HFFc6 (cell line): ENCODE results near the gene XNDC1N. TPM values are rescaled to one million over a fixed set of nuclear protein-coding genes. Genes with fewer than 3 reads are reported as not detected.

Experiments used
- DNase-seq: peaks from one replicate; pipeline ENCODE4 v3.0.0-alpha.2; 2018
- H3K27ac Mint-ChIP-seq: 2 replicates; pipeline ENCODE4 v1.8.0; 2020; ENCODE audit warnings: mild to moderate bottlenecking, mixed read lengths
- H3K27me3 Mint-ChIP-seq: 2 replicates; pipeline ENCODE4 v1.8.0; 2021; ENCODE audit warnings: mild to moderate bottlenecking, moderate library complexity, mixed read lengths; ENCODE audit not compliant: insufficient read depth
- H3K36me3 Mint-ChIP-seq: 2 replicates; pipeline ENCODE4 v1.8.0; 2021; ENCODE audit warnings: low read depth, mixed read lengths
- H3K4me1 Mint-ChIP-seq: 2 replicates; pipeline ENCODE4 v1.8.0; 2020; ENCODE audit warnings: low read depth, mixed read lengths
- H3K4me3 Mint-ChIP-seq: 2 replicates; pipeline ENCODE4 v1.8.0; 2020; ENCODE audit warnings: mild to moderate bottlenecking, moderate library complexity, mixed read lengths
- H3K9me3 Mint-ChIP-seq: 2 replicates; pipeline ENCODE4 v1.8.0; 2020; ENCODE audit warnings: mild to moderate bottlenecking, mixed read lengths
- total RNA-seq, 6 experiments: library from RNA; stranded (reverse); fragmentation: NEBNext Ultra II Directional; extraction: Animal tissue kit (Norgen Biotek cat#: 25700); gene quantifications; 2 replicates in 1 of 6; 3 replicates in 5 of 6; pipeline ENCODE4 v1.2.3, GENCODE V29; 2021
- TF ChIP-seq, protein P1 (sequence below): fragments of 200-600 bp; sonication (generic); IDR thresholded peaks from 2 replicates; pipeline ENCODE4 v1.5.0; 2021; ENCODE audit warnings: antibody characterized with exemption, mild to moderate bottlenecking

The XNDC1N gene
- total RNA-seq, 6 experiments from 2014 or later = 2.3 to 4.0 (median 3.4) TPM

GRCh38 chr11:71949034-71949433 lies 20.6 kb upstream of the XNDC1N start:
- Mint-ChIP-seq H3K9me3 (no peaks in the 10 kb centered on the region), H3K27ac (no peak overlapping the region), H3K4me1 (peaks cover 47% of the 10 kb centered on the region)

GRCh38 chr11:71948314-71949027 lies 20.1 kb upstream of the XNDC1N start:
- no peak for DNase-seq
- no peak overlapping the region; the same call in 1 of the 2 replicates for H3K27ac Mint-ChIP-seq
- H3K36me3 Mint-ChIP-seq = 0 out of 2 replicates have a peak, but pooled peaks cover 4% of the 10 kb centered on the region
- H3K27me3 Mint-ChIP-seq = no peaks in the 10 kb centered on the region
- peaks cover 53% of the 10 kb centered on the region for H3K4me1 Mint-ChIP-seq
- H3K9me3 Mint-ChIP-seq = no peaks in the 10 kb centered on the region
- TF ChIP-seq, protein P1, sequence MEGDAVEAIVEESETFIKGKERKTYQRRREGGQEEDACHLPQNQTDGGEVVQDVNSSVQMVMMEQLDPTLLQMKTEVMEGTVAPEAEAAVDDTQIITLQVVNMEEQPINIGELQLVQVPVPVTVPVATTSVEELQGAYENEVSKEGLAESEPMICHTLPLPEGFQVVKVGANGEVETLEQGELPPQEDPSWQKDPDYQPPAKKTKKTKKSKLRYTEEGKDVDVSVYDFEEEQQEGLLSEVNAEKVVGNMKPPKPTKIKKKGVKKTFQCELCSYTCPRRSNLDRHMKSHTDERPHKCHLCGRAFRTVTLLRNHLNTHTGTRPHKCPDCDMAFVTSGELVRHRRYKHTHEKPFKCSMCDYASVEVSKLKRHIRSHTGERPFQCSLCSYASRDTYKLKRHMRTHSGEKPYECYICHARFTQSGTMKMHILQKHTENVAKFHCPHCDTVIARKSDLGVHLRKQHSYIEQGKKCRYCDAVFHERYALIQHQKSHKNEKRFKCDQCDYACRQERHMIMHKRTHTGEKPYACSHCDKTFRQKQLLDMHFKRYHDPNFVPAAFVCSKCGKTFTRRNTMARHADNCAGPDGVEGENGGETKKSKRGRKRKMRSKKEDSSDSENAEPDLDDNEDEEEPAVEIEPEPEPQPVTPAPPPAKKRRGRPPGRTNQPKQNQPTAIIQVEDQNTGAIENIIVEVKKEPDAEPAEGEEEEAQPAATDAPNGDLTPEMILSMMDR = no peak
- H3K4me3 Mint-ChIP-seq = no peak overlapping the region

More at GRCh38 chr11:71949034-71949433, 20.6 kb upstream of the XNDC1N start:
- no peak for DNase-seq
- Mint-ChIP-seq H3K4me3 (no peak overlapping the region), H3K36me3 (no peaks in the 10 kb centered on the region), H3K27me3 (no peaks in the 10 kb centered on the region)
- TF ChIP-seq, protein P1 = no peak

DNA sequence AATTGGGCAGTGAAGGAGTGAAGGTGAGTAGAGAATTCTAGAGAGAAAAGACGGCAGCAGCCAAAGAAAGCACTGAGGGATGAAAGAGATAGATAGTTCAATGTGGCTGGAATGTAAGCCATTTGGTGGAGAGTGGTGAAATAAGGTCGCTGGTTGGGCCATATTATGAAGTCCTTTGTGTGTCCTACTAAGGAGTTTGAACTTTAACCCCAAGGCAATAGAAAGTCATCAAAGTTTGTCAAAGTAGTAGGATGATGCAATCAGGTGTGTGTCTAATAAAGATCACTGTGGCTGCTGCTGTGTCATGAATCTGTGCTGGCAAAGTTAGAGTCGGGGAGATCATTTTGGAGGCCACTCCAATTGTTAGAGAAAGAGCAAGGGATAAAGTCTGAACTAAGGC lies 19.1 kb upstream of the XNDC1N start:
- peaks cover 58% of the 10 kb centered on the region for H3K4me1 Mint-ChIP-seq
- no peak for DNase-seq
- H3K27ac Mint-ChIP-seq = no peak overlapping the region
- no peaks in the 10 kb centered on the region for H3K9me3 Mint-ChIP-seq
- H3K36me3 Mint-ChIP-seq = 0 out of 2 replicates have a peak, but pooled peaks cover 6% of the 10 kb centered on the region
- TF ChIP-seq, protein P1 = no peak
- H3K4me3 Mint-ChIP-seq = no peak overlapping the region
- no peaks in the 10 kb centered on the region for H3K27me3 Mint-ChIP-seq

GRCh38 chr11:71946144-71946571 lies 17.8 kb upstream of the XNDC1N start:
- Mint-ChIP-seq H3K4me3 (peak overlapping the region; percentile 42), H3K27ac (peak overlapping the region; percentile 36), H3K27me3 (no peaks in the 10 kb centered on the region), H3K36me3 (0 out of 2 replicates have a peak, but pooled peaks cover 6% of the 10 kb centered on the region), H3K4me1 (peaks cover 58% of the 10 kb centered on the region), H3K9me3 (no peaks in the 10 kb centered on the region)
- DNase-seq = peak; percentile 55
- TF ChIP-seq, protein P1 = no peak

- Mint-ChIP-seq H3K36me3 (0 out of 2 replicates have a peak, but pooled peaks cover 10% of the 10 kb centered on the region), H3K9me3 (no peaks in the 10 kb centered on the region)
- TF ChIP-seq, protein P1 = no peak
These were observed 12.3 kb upstream of the XNDC1N start for GRCh38 chr11:71940561-71941219.

More at GRCh38 chr11:71940561-71941219, 12.3 kb upstream of the XNDC1N start:
- no peak for DNase-seq
- H3K27ac Mint-ChIP-seq = no peak overlapping the region
- H3K27me3 Mint-ChIP-seq = no peaks in the 10 kb centered on the region; the same call in 1 of the 2 replicates
- H3K4me1 Mint-ChIP-seq = peaks cover 51% of the 10 kb centered on the region
- no peak overlapping the region for H3K4me3 Mint-ChIP-seq
